GM23338 (cell line): ENCODE measurements around the gene LRRFIP1. TPM values are rescaled to one million over a fixed set of nuclear protein-coding genes. Genes with fewer than 3 reads are reported as not detected.

Experiments
- ATAC-seq: fragments of 200-7000 bp; cut with Tn5 transposase; 3 replicates; pipeline ENCODE4 v1.9.1; 2020
- DNase-seq: peaks from one replicate; pipeline ENCODE4 v3.0.0-alpha.2; 2015; ENCODE audit warnings: low spot score
- H2AFZ ChIP-seq: fragments of 200-600 bp; sonication (generic); 2 replicates; pipeline ENCODE4 v1.8.0; 2016; ENCODE audit warnings: antibody characterized with exemption, mild to moderate bottlenecking, moderate library complexity
- H3F3A ChIP-seq: fragments of 200-600 bp; sonication (generic); replicated peaks from 2 replicates; pipeline ENCODE4 v1.8.0; 2017; ENCODE audit warnings: antibody characterized with exemption, mixed run types, low read depth
- H3K27ac ChIP-seq: fragments of 200-600 bp; sonication (generic); 2 replicates; pipeline ENCODE4 v1.6.1; 2016; ENCODE audit warnings: low read depth
- H3K27me3 ChIP-seq: fragments of 200-600 bp; sonication (generic); 2 replicates; pipeline ENCODE4 v1.8.0; 2016; ENCODE audit warnings: mild to moderate bottlenecking, mixed run types, moderate library complexity; ENCODE audit not compliant: insufficient read depth
- H3K36me3 ChIP-seq: fragments of 200-600 bp; sonication (generic); 2 replicates; pipeline ENCODE4 v1.8.0; 2016; ENCODE audit warnings: mild to moderate bottlenecking; ENCODE audit not compliant: insufficient read depth
- H3K4me1 ChIP-seq: fragments of 200-600 bp; sonication (generic); 2 replicates; pipeline ENCODE4 v1.8.0; 2016; ENCODE audit warnings: mild to moderate bottlenecking, moderate library complexity; ENCODE audit not compliant: insufficient read depth
- H3K4me2 ChIP-seq: fragments of 200-600 bp; sonication (generic); 2 replicates; pipeline ENCODE4 v1.7.1; 2017; ENCODE audit warnings: mixed run types
- H3K4me3 ChIP-seq: fragments of 200-600 bp; sonication (generic); 2 replicates; pipeline ENCODE4 v1.6.1; 2016; ENCODE audit warnings: mixed run types
- H3K79me2 ChIP-seq: fragments of 200-600 bp; sonication (generic); replicated peaks from 2 replicates; pipeline ENCODE4 v1.8.0; 2017; ENCODE audit warnings: mild to moderate bottlenecking; ENCODE audit not compliant: insufficient read depth
- H3K9me2 ChIP-seq: fragments of 200-600 bp; sonication (generic); 2 replicates; pipeline ENCODE4 v1.8.0; 2017; ENCODE audit not compliant: insufficient read depth
- H4K20me1 ChIP-seq: fragments of 200-600 bp; sonication (generic); replicated peaks from 2 replicates; pipeline ENCODE4 v1.8.0; 2017; ENCODE audit warnings: mild to moderate bottlenecking; ENCODE audit not compliant: insufficient read depth
- H3K27ac Mint-ChIP-seq: 2 replicates; pipeline ENCODE4 v1.8.0; 2020; ENCODE audit warnings: inconsistent platforms, mild to moderate bottlenecking, moderate library complexity, mixed read lengths
- H3K27me3 Mint-ChIP-seq: 3 replicates; pipeline ENCODE4 v1.8.0; 2022; ENCODE audit warnings: low read depth, mild to moderate bottlenecking, moderate library complexity, mixed read lengths, inconsistent platforms; ENCODE audit not compliant: insufficient read depth, poor library complexity
- H3K36me3 Mint-ChIP-seq: 3 replicates; pipeline ENCODE4 v1.8.0; 2021; ENCODE audit warnings: low read depth, mild to moderate bottlenecking, inconsistent platforms, moderate library complexity, mixed read lengths
- H3K4me1 Mint-ChIP-seq: 3 replicates; pipeline ENCODE4 v1.8.0; 2020; ENCODE audit warnings: mild to moderate bottlenecking, inconsistent platforms, mixed read lengths
- H3K4me3 Mint-ChIP-seq: 3 replicates; pipeline ENCODE4 v1.8.0; 2021; ENCODE audit warnings: moderate library complexity, mild to moderate bottlenecking, inconsistent platforms, mixed read lengths
- H3K9me3 Mint-ChIP-seq: 3 replicates; pipeline ENCODE4 v1.8.0; 2020; ENCODE audit warnings: moderate library complexity, mild to moderate bottlenecking, inconsistent platforms, mixed read lengths
- CREB1 ChIP-seq: fragments of 250-450 bp; sonication (Bioruptor Pico); IDR thresholded peaks from 2 replicates; pipeline ENCODE4 v1.5.0; 2020; ENCODE audit warnings: low read depth, mild to moderate bottlenecking, moderate library complexity
- EZH2 ChIP-seq: fragments of 200-600 bp; sonication (generic); IDR thresholded peaks from one replicate; pipeline ENCODE4 v1.8.0; 2017; ENCODE audit warnings: antibody characterized with exemption, mild to moderate bottlenecking, low read depth; ENCODE audit not compliant: unreplicated experiment
- EZH2phosphoT487 ChIP-seq: fragments of 200-600 bp; sonication (generic); IDR thresholded peaks from one replicate; pipeline ENCODE4 v1.8.1; 2018; ENCODE audit warnings: antibody characterized with exemption; ENCODE audit not compliant: unreplicated experiment
- JUNB ChIP-seq: IDR thresholded peaks from one replicate; pipeline ENCODE4 v1.6.1; 2016; ENCODE audit warnings: antibody characterized with exemption; ENCODE audit not compliant: unreplicated experiment
- NANOG ChIP-seq: IDR thresholded peaks from 2 replicates; pipeline ENCODE4 v1.6.1; 2016; ENCODE audit warnings: antibody characterized with exemption, borderline replicate concordance
- STAT1 ChIP-seq: IDR thresholded peaks from one replicate; pipeline ENCODE4 v1.6.1; 2016; ENCODE audit warnings: antibody characterized with exemption; ENCODE audit not compliant: unreplicated experiment
- ZNF114 ChIP-seq: fragments of 250-450 bp; sonication (Bioruptor Pico); IDR thresholded peaks from 2 replicates; pipeline ENCODE4 v1.5.0; 2020; ENCODE audit warnings: mild to moderate bottlenecking, moderate library complexity
- polyA plus RNA-seq: library from polyadenylated mRNA; unstranded; fragments of >200 nt; fragmentation: Nextera tagmentation; extraction: Ambion mirVana; gene quantifications from 2 replicates; pipeline ENCODE4 v1.2.1, GENCODE V29; 2016
- total RNA-seq: library from RNA; depleted of rRNA; stranded (reverse); fragments of >200 nt; shearing (Covaris generic); gene quantifications from 2 replicates; pipeline ENCODE4 v1.2.3, GENCODE V29; 2014
- TF ChIP-seq, protein P1 (sequence below): fragments of 250-450 bp; sonication (Bioruptor Pico); IDR thresholded peaks from 2 replicates; pipeline ENCODE4 v1.5.0; 2020; ENCODE audit warnings: mild to moderate bottlenecking, moderate library complexity
- TF ChIP-seq, protein P2 (sequence below): IDR thresholded peaks from one replicate; pipeline ENCODE4 v1.6.1; 2018; ENCODE audit warnings: antibody characterized with exemption; ENCODE audit not compliant: unreplicated experiment
- TF ChIP-seq, protein P3 (sequence below), 2 experiments: fragments of 200-600 bp in 1 of 2; sonication (generic) in 1 of 2; conservative IDR thresholded peaks; 2 replicates each; pipeline versions ENCODE4 v1.5.1 to v1.6.1; 2016 to 2017; ENCODE audit warnings: antibody characterized with exemption in 2 of 2, low read depth in 2 of 2, mild to moderate bottlenecking in 2 of 2, moderate library complexity in 1 of 2
- TF ChIP-seq, protein P4 (sequence below): IDR thresholded peaks from 2 replicates; pipeline ENCODE4 v1.6.1; 2016; ENCODE audit warnings: antibody characterized with exemption

LRRFIP1 gene
- total and polyA plus RNA-seq, 2 experiments from 2014 or later, result 59.6 to 178 TPM

DNA sequence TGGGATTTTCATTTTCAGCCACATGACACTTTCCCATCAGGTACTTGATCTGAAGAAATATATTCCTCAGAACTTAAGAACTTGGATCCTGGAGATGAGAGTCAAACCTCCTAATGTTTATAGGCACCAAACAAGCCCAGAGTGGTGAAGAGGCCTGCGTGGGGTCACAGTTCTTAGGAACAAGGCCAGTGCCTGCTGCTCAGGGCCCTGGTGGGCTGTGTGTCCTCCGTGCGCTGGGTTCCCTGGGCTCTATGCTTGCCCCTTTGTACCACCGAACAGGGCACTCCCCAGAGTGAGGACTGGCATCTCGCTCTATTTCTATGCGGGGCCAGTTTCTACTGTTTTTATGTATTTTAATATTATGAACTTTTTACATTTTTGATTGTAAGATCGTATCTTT lies 95.2 kb downstream of the LRRFIP1 start (continued):
- TF ChIP-seq, protein P1, sequence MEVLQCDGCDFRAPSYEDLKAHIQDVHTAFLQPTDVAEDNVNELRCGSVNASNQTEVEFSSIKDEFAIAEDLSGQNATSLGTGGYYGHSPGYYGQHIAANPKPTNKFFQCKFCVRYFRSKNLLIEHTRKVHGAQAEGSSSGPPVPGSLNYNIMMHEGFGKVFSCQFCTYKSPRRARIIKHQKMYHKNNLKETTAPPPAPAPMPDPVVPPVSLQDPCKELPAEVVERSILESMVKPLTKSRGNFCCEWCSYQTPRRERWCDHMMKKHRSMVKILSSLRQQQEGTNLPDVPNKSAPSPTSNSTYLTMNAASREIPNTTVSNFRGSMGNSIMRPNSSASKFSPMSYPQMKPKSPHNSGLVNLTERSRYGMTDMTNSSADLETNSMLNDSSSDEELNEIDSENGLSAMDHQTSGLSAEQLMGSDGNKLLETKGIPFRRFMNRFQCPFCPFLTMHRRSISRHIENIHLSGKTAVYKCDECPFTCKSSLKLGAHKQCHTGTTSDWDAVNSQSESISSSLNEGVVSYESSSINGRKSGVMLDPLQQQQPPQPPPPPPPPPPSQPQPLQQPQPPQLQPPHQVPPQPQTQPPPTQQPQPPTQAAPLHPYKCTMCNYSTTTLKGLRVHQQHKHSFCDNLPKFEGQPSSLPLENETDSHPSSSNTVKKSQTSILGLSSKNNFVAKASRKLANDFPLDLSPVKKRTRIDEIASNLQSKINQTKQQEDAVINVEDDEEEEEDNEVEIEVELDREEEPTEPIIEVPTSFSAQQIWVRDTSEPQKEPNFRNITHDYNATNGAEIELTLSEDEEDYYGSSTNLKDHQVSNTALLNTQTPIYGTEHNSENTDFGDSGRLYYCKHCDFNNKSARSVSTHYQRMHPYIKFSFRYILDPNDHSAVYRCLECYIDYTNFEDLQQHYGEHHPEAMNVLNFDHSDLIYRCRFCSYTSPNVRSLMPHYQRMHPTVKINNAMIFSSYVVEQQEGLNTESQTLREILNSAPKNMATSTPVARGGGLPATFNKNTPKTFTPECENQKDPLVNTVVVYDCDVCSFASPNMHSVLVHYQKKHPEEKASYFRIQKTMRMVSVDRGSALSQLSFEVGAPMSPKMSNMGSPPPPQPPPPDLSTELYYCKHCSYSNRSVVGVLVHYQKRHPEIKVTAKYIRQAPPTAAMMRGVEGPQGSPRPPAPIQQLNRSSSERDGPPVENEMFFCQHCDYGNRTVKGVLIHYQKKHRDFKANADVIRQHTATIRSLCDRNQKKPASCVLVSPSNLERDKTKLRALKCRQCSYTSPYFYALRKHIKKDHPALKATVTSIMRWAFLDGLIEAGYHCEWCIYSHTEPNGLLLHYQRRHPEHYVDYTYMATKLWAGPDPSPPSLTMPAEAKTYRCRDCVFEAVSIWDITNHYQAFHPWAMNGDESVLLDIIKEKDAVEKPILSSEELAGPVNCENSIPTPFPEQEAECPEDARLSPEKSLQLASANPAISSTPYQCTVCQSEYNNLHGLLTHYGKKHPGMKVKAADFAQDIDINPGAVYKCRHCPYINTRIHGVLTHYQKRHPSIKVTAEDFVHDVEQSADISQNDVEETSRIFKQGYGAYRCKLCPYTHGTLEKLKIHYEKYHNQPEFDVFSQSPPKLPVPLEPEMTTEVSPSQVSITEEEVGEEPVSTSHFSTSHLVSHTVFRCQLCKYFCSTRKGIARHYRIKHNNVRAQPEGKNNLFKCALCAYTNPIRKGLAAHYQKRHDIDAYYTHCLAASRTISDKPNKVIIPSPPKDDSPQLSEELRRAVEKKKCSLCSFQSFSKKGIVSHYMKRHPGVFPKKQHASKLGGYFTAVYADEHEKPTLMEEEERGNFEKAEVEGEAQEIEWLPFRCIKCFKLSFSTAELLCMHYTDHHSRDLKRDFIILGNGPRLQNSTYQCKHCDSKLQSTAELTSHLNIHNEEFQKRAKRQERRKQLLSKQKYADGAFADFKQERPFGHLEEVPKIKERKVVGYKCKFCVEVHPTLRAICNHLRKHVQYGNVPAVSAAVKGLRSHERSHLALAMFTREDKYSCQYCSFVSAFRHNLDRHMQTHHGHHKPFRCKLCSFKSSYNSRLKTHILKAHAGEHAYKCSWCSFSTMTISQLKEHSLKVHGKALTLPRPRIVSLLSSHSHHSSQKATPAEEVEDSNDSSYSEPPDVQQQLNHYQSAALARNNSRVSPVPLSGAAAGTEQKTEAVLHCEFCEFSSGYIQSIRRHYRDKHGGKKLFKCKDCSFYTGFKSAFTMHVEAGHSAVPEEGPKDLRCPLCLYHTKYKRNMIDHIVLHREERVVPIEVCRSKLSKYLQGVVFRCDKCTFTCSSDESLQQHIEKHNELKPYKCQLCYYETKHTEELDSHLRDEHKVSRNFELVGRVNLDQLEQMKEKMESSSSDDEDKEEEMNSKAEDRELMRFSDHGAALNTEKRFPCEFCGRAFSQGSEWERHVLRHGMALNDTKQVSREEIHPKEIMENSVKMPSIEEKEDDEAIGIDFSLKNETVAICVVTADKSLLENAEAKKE (CRISPR knock-in tag), result no peak
- TF ChIP-seq CREB1, result no peak
- TF ChIP-seq, protein P2, sequence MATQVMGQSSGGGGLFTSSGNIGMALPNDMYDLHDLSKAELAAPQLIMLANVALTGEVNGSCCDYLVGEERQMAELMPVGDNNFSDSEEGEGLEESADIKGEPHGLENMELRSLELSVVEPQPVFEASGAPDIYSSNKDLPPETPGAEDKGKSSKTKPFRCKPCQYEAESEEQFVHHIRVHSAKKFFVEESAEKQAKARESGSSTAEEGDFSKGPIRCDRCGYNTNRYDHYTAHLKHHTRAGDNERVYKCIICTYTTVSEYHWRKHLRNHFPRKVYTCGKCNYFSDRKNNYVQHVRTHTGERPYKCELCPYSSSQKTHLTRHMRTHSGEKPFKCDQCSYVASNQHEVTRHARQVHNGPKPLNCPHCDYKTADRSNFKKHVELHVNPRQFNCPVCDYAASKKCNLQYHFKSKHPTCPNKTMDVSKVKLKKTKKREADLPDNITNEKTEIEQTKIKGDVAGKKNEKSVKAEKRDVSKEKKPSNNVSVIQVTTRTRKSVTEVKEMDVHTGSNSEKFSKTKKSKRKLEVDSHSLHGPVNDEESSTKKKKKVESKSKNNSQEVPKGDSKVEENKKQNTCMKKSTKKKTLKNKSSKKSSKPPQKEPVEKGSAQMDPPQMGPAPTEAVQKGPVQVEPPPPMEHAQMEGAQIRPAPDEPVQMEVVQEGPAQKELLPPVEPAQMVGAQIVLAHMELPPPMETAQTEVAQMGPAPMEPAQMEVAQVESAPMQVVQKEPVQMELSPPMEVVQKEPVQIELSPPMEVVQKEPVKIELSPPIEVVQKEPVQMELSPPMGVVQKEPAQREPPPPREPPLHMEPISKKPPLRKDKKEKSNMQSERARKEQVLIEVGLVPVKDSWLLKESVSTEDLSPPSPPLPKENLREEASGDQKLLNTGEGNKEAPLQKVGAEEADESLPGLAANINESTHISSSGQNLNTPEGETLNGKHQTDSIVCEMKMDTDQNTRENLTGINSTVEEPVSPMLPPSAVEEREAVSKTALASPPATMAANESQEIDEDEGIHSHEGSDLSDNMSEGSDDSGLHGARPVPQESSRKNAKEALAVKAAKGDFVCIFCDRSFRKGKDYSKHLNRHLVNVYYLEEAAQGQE, result no peak

DNA sequence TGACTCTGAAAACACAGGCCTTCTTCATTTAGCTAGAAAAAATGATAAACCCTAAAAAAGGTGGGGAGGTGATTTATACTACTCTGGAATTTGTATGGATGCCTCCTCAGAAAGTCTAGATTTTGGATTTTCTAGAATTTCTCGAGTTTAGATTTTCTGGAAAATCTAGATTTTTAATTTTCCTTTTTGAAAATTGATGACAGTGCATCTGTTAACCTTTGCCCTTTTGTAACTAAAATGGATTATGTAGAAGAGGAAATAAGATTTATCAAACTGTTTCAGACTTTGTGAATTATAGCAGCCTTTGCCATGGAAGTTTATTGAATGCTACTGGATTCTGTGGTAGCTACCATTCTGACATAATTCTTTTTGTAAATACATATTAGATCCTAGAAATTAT lies 95.6 kb downstream of the LRRFIP1 start:
- Mint-ChIP-seq H3K4me1 (peaks cover 39% of the 10 kb centered on the region), H3K27me3 (peaks cover 3% of the 10 kb centered on the region), H3K4me3 (no peak overlapping the region), H3K27ac (no peak overlapping the region), H3K9me3 (no peaks in the 10 kb centered on the region), H3K36me3 (no peaks in the 10 kb centered on the region; the same call in 1 of the 3 replicates)
- Histone ChIP-seq H3K4me3 (no peak overlapping the region), H2AFZ (no peak overlapping the region), H4K20me1 (peaks cover 27% of the 10 kb centered on the region), H3K27ac (no peak overlapping the region), H3K9me2 (no peaks in the 10 kb centered on the region), H3K79me2 (peaks cover 76% of the 10 kb centered on the region), H3K4me2 (0 out of 2 replicates have a peak overlapping the region, but pooled peaks have one; percentile 11), H3K27me3 (no peaks in the 10 kb centered on the region), H3K4me1 (peaks cover 32% of the 10 kb centered on the region), H3K36me3 (peaks cover 3% of the 10 kb centered on the region; the same call in 1 of the 2 replicates), H3F3A (no peaks in the 10 kb centered on the region)
- ATAC-seq (no peak), DNase-seq (no peak)
- TF ChIP-seq EZH2phosphoT487 (no peak), STAT1 (no peak), NANOG (no peak), ZNF114 (CRISPR knock-in tag) (no peak), EZH2 (no peak), JUNB (no peak)
- TF ChIP-seq, protein P3, sequence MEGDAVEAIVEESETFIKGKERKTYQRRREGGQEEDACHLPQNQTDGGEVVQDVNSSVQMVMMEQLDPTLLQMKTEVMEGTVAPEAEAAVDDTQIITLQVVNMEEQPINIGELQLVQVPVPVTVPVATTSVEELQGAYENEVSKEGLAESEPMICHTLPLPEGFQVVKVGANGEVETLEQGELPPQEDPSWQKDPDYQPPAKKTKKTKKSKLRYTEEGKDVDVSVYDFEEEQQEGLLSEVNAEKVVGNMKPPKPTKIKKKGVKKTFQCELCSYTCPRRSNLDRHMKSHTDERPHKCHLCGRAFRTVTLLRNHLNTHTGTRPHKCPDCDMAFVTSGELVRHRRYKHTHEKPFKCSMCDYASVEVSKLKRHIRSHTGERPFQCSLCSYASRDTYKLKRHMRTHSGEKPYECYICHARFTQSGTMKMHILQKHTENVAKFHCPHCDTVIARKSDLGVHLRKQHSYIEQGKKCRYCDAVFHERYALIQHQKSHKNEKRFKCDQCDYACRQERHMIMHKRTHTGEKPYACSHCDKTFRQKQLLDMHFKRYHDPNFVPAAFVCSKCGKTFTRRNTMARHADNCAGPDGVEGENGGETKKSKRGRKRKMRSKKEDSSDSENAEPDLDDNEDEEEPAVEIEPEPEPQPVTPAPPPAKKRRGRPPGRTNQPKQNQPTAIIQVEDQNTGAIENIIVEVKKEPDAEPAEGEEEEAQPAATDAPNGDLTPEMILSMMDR (conservative IDR thresholded peaks at IDR 0.05; ENCODE audit: low read depth in 2 of 2), result no peak
- TF ChIP-seq, protein P4, sequence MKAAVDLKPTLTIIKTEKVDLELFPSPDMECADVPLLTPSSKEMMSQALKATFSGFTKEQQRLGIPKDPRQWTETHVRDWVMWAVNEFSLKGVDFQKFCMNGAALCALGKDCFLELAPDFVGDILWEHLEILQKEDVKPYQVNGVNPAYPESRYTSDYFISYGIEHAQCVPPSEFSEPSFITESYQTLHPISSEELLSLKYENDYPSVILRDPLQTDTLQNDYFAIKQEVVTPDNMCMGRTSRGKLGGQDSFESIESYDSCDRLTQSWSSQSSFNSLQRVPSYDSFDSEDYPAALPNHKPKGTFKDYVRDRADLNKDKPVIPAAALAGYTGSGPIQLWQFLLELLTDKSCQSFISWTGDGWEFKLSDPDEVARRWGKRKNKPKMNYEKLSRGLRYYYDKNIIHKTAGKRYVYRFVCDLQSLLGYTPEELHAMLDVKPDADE, result no peak
